ENCODE results near the gene IGF2.

GRCh38 chr11:2173150-2173693 is 34.0 kb upstream of the IGF2 start:
- TF ChIP-seq EZH2 (IDR thresholded peaks at IDR 0.05), result no peak
- no peak for TF ChIP-seq POLR2AphosphoS5 (IDR thresholded peaks at IDR 0.05; ENCODE audit: borderline replicate concordance, low read depth, low read length)

Measured in SK-N-MC (cell line).